ENCODE data around the gene C1orf21. TPM values are rescaled to one million over a fixed set of nuclear protein-coding genes. Genes with fewer than 3 reads are reported as not detected.

C1orf21 gene
- total and polyA plus RNA-seq, 12 donors, result 23.2 to 177 (median 87.9) TPM

DNA sequence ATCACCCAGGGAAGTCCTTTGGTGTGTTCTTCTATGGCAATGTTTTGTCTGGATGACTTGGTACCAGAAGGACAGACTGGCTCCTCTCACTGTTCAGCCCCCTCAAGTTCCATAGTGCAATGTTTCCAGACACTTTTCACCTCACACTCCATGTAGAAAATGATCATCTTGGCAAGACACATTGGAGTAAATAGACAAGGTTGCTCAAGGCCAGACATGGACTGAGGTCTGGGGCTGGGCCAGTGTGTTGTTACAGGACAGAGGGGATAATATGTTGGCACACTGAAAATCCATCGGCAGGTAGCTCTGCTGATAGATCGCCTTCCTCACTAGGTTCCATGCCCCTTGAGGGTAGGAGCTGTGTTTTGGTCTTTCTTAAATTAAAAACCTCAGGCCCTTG, 51.5 kb downstream of the C1orf21 start:
- no peaks in the 10 kb centered on the region for H3K36me3 ChIP-seq (replicated peaks in 1 of 2)
- no peaks in the 10 kb centered on the region for H3K27me3 ChIP-seq
- H3K27ac ChIP-seq, result no peak overlapping the region
- peaks cover 7 to 12% of the 10 kb centered on the region in 2 donors for H3K4me1 ChIP-seq (replicated peaks in 1 of 2)
- no peak overlapping the region for H3K4me3 ChIP-seq
- TF ChIP-seq, protein P1, sequence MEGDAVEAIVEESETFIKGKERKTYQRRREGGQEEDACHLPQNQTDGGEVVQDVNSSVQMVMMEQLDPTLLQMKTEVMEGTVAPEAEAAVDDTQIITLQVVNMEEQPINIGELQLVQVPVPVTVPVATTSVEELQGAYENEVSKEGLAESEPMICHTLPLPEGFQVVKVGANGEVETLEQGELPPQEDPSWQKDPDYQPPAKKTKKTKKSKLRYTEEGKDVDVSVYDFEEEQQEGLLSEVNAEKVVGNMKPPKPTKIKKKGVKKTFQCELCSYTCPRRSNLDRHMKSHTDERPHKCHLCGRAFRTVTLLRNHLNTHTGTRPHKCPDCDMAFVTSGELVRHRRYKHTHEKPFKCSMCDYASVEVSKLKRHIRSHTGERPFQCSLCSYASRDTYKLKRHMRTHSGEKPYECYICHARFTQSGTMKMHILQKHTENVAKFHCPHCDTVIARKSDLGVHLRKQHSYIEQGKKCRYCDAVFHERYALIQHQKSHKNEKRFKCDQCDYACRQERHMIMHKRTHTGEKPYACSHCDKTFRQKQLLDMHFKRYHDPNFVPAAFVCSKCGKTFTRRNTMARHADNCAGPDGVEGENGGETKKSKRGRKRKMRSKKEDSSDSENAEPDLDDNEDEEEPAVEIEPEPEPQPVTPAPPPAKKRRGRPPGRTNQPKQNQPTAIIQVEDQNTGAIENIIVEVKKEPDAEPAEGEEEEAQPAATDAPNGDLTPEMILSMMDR (IDR thresholded peaks at IDR 0.05), result no peak
- no peak for TF ChIP-seq POLR2A (IDR thresholded peaks at IDR 0.05)
- 83 to 100% (median 92%) methylated on average over 2 of the region's 2 CpGs for WGBS, 4 donors
- H3K9me3 ChIP-seq (replicated peaks in 1 of 3), result no peaks in the 10 kb centered on the region
- DNase-seq, result no peak
- intact Hi-C loops (cut with DNase I), result no loop called here

DNA sequence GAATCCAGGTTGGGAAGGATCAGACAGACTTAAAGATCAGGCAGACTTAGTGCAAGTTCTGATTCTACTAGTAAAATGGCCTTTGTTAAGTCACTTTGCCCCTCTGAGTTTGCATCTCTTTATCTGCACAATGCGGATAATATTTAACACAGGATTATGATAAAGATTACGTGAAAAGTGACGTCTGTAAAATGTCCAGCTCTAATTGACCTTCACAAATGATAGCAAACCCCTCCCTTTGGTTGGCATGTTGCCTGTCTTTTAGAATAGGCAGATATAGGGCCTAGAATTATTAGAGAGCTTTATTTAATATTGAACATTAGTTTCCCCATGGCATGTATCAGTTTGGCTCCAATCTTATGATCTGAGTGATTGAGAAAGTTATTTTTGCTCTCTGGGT, 55.4 kb downstream of the C1orf21 start:
- WGBS, 4 donors, result 39 to 64% (median 47%) methylated on average over 3 of the region's 3 CpGs
- H3K4me1 ChIP-seq (replicated peaks in 1 of 2), result peaks cover 9 to 12% of the 10 kb centered on the region in 2 donors
- H3K9me3 ChIP-seq (replicated peaks in 1 of 3), result no peaks in the 10 kb centered on the region
- peak overlapping the region in 1 of 5 donors; percentile 2 for H3K27ac ChIP-seq
- TF ChIP-seq, protein P1 (IDR thresholded peaks at IDR 0.05), result no peak
- TF ChIP-seq POLR2A (IDR thresholded peaks at IDR 0.05), result no peak
- no peaks in the 10 kb centered on the region for H3K27me3 ChIP-seq
- H3K4me3 ChIP-seq, result no peak overlapping the region
- no peak for DNase-seq
- intact Hi-C loops (cut with DNase I), result no loop called here
- no peaks in the 10 kb centered on the region for H3K36me3 ChIP-seq (replicated peaks in 1 of 2)

DNA sequence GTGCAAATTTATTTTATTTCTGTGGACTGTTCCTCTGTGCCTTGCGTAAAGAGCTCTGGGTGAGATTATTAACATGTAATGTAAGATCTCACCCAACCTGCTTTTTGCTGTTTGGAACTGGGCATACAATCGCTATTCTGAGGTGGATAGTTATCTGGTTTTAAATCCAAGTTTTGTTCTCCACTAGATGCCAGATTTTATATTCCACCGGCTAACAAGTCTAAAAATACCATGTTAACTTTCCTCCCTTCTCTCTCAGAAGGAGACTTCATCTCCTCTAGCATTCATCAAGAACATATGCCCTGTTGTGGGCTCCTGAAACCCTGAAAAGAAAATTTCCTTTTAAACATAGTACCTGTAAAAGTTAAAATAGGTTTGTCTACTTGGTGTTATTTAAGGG, 56.4 kb downstream of the C1orf21 start:
- Histone ChIP-seq H3K36me3 (replicated peaks in 1 of 2) (no peaks in the 10 kb centered on the region), H3K27me3 (no peaks in the 10 kb centered on the region), H3K4me1 (replicated peaks in 1 of 2) (peaks cover 9 to 12% of the 10 kb centered on the region in 2 donors), H3K27ac (no peak overlapping the region), H3K4me3 (no peak overlapping the region), H3K9me3 (replicated peaks in 1 of 3) (no peaks in the 10 kb centered on the region)
- no peak for TF ChIP-seq POLR2A (IDR thresholded peaks at IDR 0.05)
- TF ChIP-seq, protein P1 (IDR thresholded peaks at IDR 0.05), result no peak
- intact Hi-C loops (cut with DNase I), result no loop called here
- no peak for DNase-seq
- WGBS, 4 donors, result 83 to 88% (median 88%) methylated on average over 3 of the region's 3 CpGs

DNA sequence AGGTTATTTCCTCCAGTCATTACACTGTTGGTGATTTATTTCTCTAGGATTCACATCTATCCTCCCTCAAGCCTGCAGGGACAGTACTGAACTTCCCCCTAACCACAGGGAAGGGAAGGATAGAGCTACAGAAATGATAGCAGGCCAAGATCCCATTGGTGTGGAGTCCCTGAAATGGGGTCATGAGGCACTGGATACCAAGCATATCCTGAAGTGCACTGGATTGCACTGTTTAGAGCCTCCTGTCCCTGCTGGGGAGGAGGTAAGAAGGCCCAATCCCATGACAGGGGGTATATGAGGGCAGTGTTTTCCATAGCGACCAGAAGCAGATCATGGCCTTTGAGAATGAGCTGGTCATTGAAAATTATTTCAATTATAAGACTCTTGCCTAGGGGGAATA, 56.8 kb downstream of the C1orf21 start:
- no peak for DNase-seq
- H3K4me1 ChIP-seq (replicated peaks in 1 of 2), result peaks cover 9 to 12% of the 10 kb centered on the region in 2 donors
- TF ChIP-seq POLR2A (IDR thresholded peaks at IDR 0.05), result no peak
- TF ChIP-seq, protein P1 (IDR thresholded peaks at IDR 0.05), result no peak
- H3K9me3 ChIP-seq (replicated peaks in 1 of 3), result no peaks in the 10 kb centered on the region
- no peak overlapping the region for H3K4me3 ChIP-seq
- no peaks in the 10 kb centered on the region for H3K27me3 ChIP-seq
- H3K36me3 ChIP-seq (replicated peaks in 1 of 2), result no peaks in the 10 kb centered on the region
- H3K27ac ChIP-seq, result no peak overlapping the region
- intact Hi-C loops (cut with DNase I), result no loop called here
- 88 to 93% (median 92%) methylated on average over 1 of the region's 1 CpG for WGBS, 4 donors
